Stomach (tissue), 4 donors: Measurements from ENCODE around the gene TTC39C.

Experiments used
- POLR2A ChIP-seq, 4 donors: fragments of 450-650 bp; IDR thresholded peaks; one replicate each; pipeline ENCODE4 v1.6.1; 2016; ENCODE audit warnings: antibody characterized with exemption in 4 of 4, control low read depth in 2 of 4, mild to moderate bottlenecking in 1 of 4, moderate library complexity in 1 of 4
- POLR2AphosphoS5 ChIP-seq, 3 donors: sonication (generic); formaldehyde crosslinking; IDR thresholded peaks; one replicate each; pipeline ENCODE4 v1.6.1; 2016; ENCODE audit warnings: antibody characterized with exemption in 3 of 3
- TF ChIP-seq, protein P1 (sequence below), 7 experiments: fragments of 450-650 bp in 4 of 7; fragments of 200-600 bp in 3 of 7; sonication (generic) in 3 of 7; IDR thresholded peaks; one replicate each; pipeline ENCODE4 v1.5.1; 2016 to 2019; ENCODE audit warnings: antibody characterized with exemption in 7 of 7, control low read depth in 2 of 7, mild to moderate bottlenecking in 1 of 7

DNA sequence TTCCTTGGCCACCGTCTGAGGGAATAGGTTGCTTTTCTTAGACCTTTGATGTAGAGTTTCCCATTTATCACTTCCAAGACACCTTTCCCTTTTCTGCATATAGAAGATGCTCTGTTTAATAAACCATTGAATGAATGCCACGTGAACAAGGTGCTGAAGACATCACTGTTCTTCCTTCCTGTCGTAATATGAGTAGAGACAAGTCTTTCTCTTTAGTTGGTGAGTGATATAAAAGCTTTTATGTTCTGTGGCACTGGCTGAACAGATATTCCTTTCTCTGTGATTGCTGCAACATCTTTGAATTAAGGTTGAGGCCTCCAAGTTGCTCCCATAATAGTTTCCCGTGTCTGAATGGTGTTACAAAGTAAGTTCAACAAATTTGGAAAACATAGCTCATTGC is 38.7 kb downstream of the TTC39C start:
- TF ChIP-seq, protein P1, sequence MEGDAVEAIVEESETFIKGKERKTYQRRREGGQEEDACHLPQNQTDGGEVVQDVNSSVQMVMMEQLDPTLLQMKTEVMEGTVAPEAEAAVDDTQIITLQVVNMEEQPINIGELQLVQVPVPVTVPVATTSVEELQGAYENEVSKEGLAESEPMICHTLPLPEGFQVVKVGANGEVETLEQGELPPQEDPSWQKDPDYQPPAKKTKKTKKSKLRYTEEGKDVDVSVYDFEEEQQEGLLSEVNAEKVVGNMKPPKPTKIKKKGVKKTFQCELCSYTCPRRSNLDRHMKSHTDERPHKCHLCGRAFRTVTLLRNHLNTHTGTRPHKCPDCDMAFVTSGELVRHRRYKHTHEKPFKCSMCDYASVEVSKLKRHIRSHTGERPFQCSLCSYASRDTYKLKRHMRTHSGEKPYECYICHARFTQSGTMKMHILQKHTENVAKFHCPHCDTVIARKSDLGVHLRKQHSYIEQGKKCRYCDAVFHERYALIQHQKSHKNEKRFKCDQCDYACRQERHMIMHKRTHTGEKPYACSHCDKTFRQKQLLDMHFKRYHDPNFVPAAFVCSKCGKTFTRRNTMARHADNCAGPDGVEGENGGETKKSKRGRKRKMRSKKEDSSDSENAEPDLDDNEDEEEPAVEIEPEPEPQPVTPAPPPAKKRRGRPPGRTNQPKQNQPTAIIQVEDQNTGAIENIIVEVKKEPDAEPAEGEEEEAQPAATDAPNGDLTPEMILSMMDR (IDR thresholded peaks at IDR 0.05) = no peak
- TF ChIP-seq POLR2AphosphoS5 (IDR thresholded peaks at IDR 0.05) (no peak), POLR2A (IDR thresholded peaks at IDR 0.05) (no peak)
